GM23248 (cell line): ENCODE measurements around the gene MFRP. TPM values are rescaled to one million over a fixed set of nuclear protein-coding genes. Genes with fewer than 3 reads are reported as not detected.

Experiments used
- DNase-seq: peaks from one replicate; pipeline ENCODE4 v3.0.0-alpha.2; 2015
- H2AFZ ChIP-seq: fragments of 200-600 bp; sonication (generic); 2 replicates; pipeline ENCODE4 v1.6.1; 2016; ENCODE audit warnings: antibody characterized with exemption
- H3F3A ChIP-seq: fragments of 200-600 bp; sonication (generic); 2 replicates; pipeline ENCODE4 v1.6.1; 2016; ENCODE audit warnings: mild to moderate bottlenecking, antibody characterized with exemption, mixed run types; ENCODE audit not compliant: insufficient read depth
- H3K27ac ChIP-seq: fragments of 200-600 bp; sonication (generic); 2 replicates; pipeline ENCODE4 v1.5.1; 2016; ENCODE audit warnings: mild to moderate bottlenecking
- H3K27me3 ChIP-seq: fragments of 200-600 bp; sonication (generic); replicated peaks from 2 replicates; pipeline ENCODE4 v1.6.1; 2016; ENCODE audit warnings: mild to moderate bottlenecking; ENCODE audit not compliant: insufficient read depth
- H3K36me3 ChIP-seq: fragments of 200-600 bp; sonication (generic); 2 replicates; pipeline ENCODE4 v1.6.1; 2016; ENCODE audit warnings: low read depth, mild to moderate bottlenecking
- H3K4me1 ChIP-seq: fragments of 200-600 bp; sonication (generic); 2 replicates; pipeline ENCODE4 v1.6.1; 2016; ENCODE audit warnings: mild to moderate bottlenecking; ENCODE audit not compliant: insufficient read depth
- H3K4me2 ChIP-seq: fragments of 200-600 bp; sonication (generic); one replicate; pipeline ENCODE4 v1.6.1; 2016; ENCODE audit warnings: mild to moderate bottlenecking; ENCODE audit not compliant: unreplicated experiment
- H3K4me3 ChIP-seq: fragments of 200-600 bp; sonication (generic); 2 replicates; pipeline ENCODE4 v1.5.1; 2016; ENCODE audit warnings: mild to moderate bottlenecking
- H3K79me2 ChIP-seq: fragments of 200-600 bp; sonication (generic); 2 replicates; pipeline ENCODE4 v1.6.1; 2016; ENCODE audit warnings: mild to moderate bottlenecking; ENCODE audit not compliant: insufficient read depth
- H3K9ac ChIP-seq: fragments of 200-600 bp; sonication (generic); 2 replicates; pipeline ENCODE4 v1.6.1; 2016; ENCODE audit warnings: mild to moderate bottlenecking
- H3K9me2 ChIP-seq: fragments of 200-600 bp; sonication (generic); 2 replicates; pipeline ENCODE4 v1.6.1; 2016; ENCODE audit warnings: mixed run types, mild to moderate bottlenecking, moderate library complexity; ENCODE audit not compliant: insufficient read depth
- H3K9me3 ChIP-seq: fragments of 200-600 bp; sonication (generic); one replicate; pipeline ENCODE4 v1.6.1; 2017; ENCODE audit warnings: low read depth
- H4K20me1 ChIP-seq: fragments of 200-600 bp; sonication (generic); 2 replicates; pipeline ENCODE4 v1.6.0; 2016; ENCODE audit not compliant: insufficient read depth
- EZH2 ChIP-seq: fragments of 200-600 bp; sonication (generic); IDR thresholded peaks from 2 replicates; pipeline ENCODE4 v1.6.1; 2018; ENCODE audit warnings: antibody characterized with exemption, mild to moderate bottlenecking; ENCODE audit not compliant: insufficient read depth, poor library complexity, severe bottlenecking
- EZH2phosphoT487 ChIP-seq: fragments of 200-600 bp; sonication (generic); IDR thresholded peaks from 2 replicates; pipeline ENCODE4 v1.6.1; 2018; ENCODE audit warnings: antibody characterized with exemption, moderate library complexity, mild to moderate bottlenecking, low read depth; ENCODE audit not compliant: insufficient read depth
- WGBS, 2 experiments: methylation state at CpG; one replicate each; pipeline ENCODE4 v1.1.6; 2015 to 2017; ENCODE audit warnings: low lambda C conversion rate in 2 of 2, low coverage in 1 of 2; ENCODE audit errors: missing lambda C conversion rate in 2 of 2; 5-methylcytosine and 5-hydroxymethylcytosine counted together
- in situ Hi-C: fragments of 300-500 bp; cut with MboI; formaldehyde crosslinking; loops from 2 replicates; pipeline ENCODE4 v1.15.0; 2020
- polyA plus RNA-seq: library from polyadenylated mRNA; unstranded; fragments of >200 nt; fragmentation: Nextera tagmentation; extraction: Ambion mirVana; gene quantifications from 2 replicates; pipeline ENCODE4 v1.2.1, GENCODE V29; 2016
- total RNA-seq: library from RNA; depleted of rRNA; stranded (reverse); fragments of >200 nt; shearing (Covaris generic); gene quantifications from 2 replicates; pipeline ENCODE4 v1.2.3, GENCODE V29; 2014

Gene MFRP
- total and polyA plus RNA-seq, 2 experiments from 2014 or later: not detected

DNA sequence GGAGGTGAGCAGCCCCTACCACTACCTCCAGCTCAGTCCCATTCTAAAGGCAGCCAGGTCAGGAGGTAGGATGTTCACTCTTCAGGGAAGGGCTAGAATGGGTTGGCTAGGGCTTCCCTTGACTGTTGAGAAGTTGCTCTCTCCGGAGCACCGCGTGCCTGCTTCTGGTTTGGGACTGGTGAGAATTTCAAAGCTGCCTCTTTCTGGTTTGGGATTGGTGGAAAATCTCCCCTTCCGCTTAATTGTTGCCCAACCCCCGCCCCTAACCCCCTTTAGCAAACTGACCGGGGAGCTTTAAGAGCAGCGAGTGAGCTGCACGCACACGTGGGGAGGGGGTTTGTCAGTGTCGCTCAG is 34.3 kb upstream of the MFRP start:
- no peak for TF ChIP-seq EZH2
- no peak for TF ChIP-seq EZH2phosphoT487
- Histone ChIP-seq H3K27ac (no peak overlapping the region), H3K9ac (peak overlapping the region; percentile 67), H3K4me1 (peaks cover 13% of the 10 kb centered on the region), H3K79me2 (no peaks in the 10 kb centered on the region), H3K9me2 (no peaks in the 10 kb centered on the region), H3F3A (no peaks in the 10 kb centered on the region), H3K36me3 (no peaks in the 10 kb centered on the region), H3K4me3 (peak overlapping the region; percentile 67), H2AFZ (peak overlapping the region; percentile 76), H3K27me3 (no peaks in the 10 kb centered on the region), H3K9me3 (no peaks in the 10 kb centered on the region), H3K4me2 (peak overlapping the region; percentile 73), H4K20me1 (no peaks in the 10 kb centered on the region)
- DNase-seq: no peak
- WGBS, 2 experiments: 30 to 34% methylated on average over 9 to 10 of the region's 10 CpGs
- in situ Hi-C loops: no loop called here

DNA sequence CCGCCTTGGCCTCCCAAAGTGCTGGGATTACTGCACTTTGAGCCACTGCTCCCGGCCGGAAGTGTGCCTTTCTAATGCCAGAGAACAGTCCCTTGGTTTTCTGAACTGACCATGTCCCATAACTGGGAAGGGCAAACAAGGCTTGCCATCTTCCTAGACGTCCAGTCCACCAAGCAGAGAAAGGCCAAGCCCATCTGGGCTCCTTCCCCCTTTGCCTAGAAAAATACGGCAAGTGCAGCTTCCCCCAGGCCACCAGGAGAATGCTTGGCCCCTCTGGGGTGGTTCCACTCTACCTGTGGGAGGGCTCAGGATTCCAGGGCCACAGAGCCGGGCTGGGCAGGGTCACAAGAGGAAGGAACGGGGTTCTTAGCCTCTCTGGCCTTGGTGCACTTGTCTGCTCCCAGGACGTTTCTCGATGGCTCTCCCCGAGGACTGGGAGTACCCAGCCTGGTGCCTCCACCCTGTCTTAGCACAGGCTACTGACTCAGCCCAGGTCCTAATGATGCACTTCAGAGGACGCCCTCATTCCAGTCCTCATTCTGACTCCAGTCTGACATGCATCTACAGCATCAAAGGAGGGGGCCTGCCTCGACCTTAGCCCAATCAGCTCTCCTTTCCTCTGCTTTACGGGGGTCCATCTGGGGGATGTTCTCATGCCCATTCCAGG is 33.8 kb upstream of the MFRP start:
- no peaks in the 10 kb centered on the region for H3K79me2 ChIP-seq
- H3K4me1 ChIP-seq: peaks cover 18% of the 10 kb centered on the region
- H3K4me2 ChIP-seq: no peak overlapping the region
- in situ Hi-C loops: no loop called here
- H3K9me2 ChIP-seq: no peaks in the 10 kb centered on the region
- H4K20me1 ChIP-seq: no peaks in the 10 kb centered on the region
- H3K27ac ChIP-seq: no peak overlapping the region
- peak; percentile 58 for DNase-seq
- H2AFZ ChIP-seq: no peak overlapping the region
- no peaks in the 10 kb centered on the region for H3K36me3 ChIP-seq
- no peak overlapping the region for H3K4me3 ChIP-seq
- H3K9ac ChIP-seq: no peak overlapping the region
- WGBS, 2 experiments: 71 to 78% methylated on average over 13 of the region's 13 CpGs
- H3F3A ChIP-seq: no peaks in the 10 kb centered on the region
- H3K27me3 ChIP-seq: no peaks in the 10 kb centered on the region
- no peak for TF ChIP-seq EZH2phosphoT487
- TF ChIP-seq EZH2: no peak
- no peaks in the 10 kb centered on the region for H3K9me3 ChIP-seq

DNA sequence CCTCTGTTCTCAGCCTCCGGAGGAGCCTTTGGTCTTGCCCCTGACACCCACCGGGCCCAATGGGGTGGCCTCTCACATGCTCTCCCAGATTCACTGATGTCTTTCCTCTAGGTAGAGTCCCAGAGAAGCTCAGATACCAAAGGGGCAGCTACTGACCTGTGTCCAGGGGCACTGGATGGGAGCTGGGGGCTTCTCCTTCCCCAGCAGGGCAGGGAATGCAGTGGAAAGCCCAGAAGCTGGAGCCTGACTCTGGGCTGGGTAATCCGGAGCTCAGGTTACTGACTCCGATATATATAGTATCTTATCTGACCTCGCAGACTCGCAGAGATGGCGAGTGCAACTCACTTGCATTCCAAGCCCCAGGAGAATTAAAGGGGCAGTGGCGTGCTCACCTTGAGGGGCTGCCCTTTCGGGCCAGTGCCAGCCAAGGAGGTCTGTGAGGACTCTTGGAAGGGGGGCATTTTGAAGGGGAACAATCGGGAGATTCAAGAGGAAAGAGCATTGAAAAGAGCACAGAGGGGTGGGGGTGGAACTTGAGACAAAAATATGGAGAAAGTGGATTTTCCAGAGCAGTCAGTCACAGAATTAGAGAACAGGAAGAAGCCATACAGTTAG is 32.5 kb upstream of the MFRP start:
- H3K9ac ChIP-seq: no peak overlapping the region
- H3F3A ChIP-seq: no peaks in the 10 kb centered on the region
- no peaks in the 10 kb centered on the region for H3K27me3 ChIP-seq
- H3K36me3 ChIP-seq: no peaks in the 10 kb centered on the region
- H3K4me1 ChIP-seq: peaks cover 28% of the 10 kb centered on the region
- H2AFZ ChIP-seq: no peak overlapping the region
- no peaks in the 10 kb centered on the region for H4K20me1 ChIP-seq
- no peak overlapping the region for H3K4me3 ChIP-seq
- no peaks in the 10 kb centered on the region for H3K9me2 ChIP-seq
- no peak for DNase-seq
- WGBS, 2 experiments: 73 to 77% methylated on average over 9 to 10 of the region's 10 CpGs
- H3K27ac ChIP-seq: no peak overlapping the region
- H3K79me2 ChIP-seq: no peaks in the 10 kb centered on the region
- TF ChIP-seq EZH2phosphoT487 (no peak), EZH2 (no peak)
- in situ Hi-C loops: no loop called here
- H3K9me3 ChIP-seq: no peaks in the 10 kb centered on the region
- H3K4me2 ChIP-seq: no peak overlapping the region

DNA sequence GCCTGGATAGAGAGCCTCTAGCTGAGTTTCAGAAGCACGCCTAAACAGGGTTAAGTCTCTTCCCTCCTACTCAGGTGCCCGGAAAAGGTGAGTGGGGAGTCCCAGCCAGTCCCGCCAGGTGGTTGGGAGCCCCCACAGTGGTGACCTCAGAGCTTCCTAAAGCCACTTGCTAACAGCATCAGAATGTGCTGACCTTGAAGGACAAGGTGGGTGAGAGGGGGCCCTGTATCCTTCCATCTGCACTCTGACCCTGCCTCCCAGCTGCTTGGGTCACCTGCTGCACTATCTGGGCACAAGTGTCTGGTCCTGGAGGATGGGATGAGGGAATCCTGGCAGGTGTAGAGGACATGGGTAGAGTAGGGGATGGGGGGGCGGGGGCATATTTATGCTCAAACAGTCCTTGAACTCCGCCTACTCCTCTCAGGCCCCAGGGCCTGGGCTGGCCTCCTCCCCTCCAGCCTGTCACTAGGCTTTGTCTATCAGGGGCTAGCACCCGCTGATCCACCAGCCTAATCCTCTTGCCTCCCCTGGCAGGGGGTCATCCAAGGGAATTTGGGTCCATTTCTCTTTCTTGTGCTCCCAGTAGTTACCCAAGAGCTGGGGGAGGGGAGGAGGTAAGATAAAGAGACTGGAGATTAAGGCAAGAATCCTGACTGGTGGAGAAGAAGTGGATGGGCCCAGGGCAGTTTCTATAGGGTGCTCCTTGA is 31.6 kb upstream of the MFRP start:
- H3K9me3 ChIP-seq: no peaks in the 10 kb centered on the region
- no peaks in the 10 kb centered on the region for H3K36me3 ChIP-seq
- whole genome bisulfite sequencing, 2 experiments: 63 to 64% methylated on average over 5 to 6 of the region's 6 CpGs
- no peaks in the 10 kb centered on the region for H3K27me3 ChIP-seq
- no peak for TF ChIP-seq EZH2
- TF ChIP-seq EZH2phosphoT487: no peak
- no peak overlapping the region for H3K9ac ChIP-seq
- peaks cover 28% of the 10 kb centered on the region for H3K4me1 ChIP-seq
- in situ Hi-C loops: no loop called here
- no peaks in the 10 kb centered on the region for H3F3A ChIP-seq
- no peaks in the 10 kb centered on the region for H3K79me2 ChIP-seq
- H3K9me2 ChIP-seq: no peaks in the 10 kb centered on the region
- no peak overlapping the region for H3K4me3 ChIP-seq
- no peak overlapping the region for H3K27ac ChIP-seq
- no peak for DNase-seq
- no peak overlapping the region for H3K4me2 ChIP-seq
- no peaks in the 10 kb centered on the region for H4K20me1 ChIP-seq
- no peak overlapping the region for H2AFZ ChIP-seq
